Right kidney (tissue), 1 donor: ENCODE data around the gene LEMD1.
A peak's percentile ranks its signal among the peaks of the same experiment; 100 is the strongest.
"Not testable (repeated sequence)": the region's sequence is repeated elsewhere in the genome, so short reads cannot be mapped to it uniquely, and the experiment has no call there.

ENCODE experiments used
- DNase-seq: peaks from one replicate; pipeline ENCODE4 v3.0.0-alpha.2; 2016

The LEMD1 gene

DNA sequence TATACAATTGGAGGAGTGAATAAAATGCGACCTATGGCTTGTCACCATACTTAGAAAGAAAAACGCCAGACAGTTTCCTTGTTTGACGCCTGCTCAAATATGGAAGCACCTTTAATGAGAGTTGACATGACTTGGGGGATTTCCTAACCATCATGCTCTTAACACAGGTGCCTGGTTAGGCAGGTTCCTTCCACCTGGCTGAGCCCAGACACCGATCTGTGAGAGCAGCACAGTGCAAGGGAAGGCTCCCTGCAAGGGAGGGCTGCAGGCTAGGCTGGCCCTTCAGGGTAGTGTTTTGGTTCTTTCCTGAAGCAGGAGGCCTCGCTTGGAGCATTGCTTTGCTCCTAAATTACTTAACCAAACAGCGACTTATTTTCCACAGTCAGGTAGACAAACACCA is 40.6 kb downstream of the LEMD1 start:
- DNase-seq: no peak

DNA sequence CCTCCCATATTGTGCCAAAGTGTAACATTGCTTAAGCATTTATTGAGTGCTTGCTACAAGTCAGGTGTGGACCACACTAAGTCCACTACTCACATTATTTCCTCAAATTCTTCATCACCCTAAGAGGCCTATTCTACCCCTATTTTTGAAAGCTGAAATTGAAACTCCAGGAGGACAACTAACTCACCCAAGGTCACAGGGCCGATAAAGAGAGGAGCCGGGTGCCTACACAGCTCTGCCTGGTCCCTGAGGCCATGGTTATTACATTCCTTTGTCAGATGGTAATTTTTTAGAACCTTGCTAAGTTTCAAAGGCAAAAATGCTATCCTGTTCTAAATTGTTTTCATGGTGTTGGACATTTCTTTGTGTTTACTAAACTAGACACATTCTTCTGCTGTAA is 41.0 kb downstream of the LEMD1 start:
- no peak for DNase-seq

DNA sequence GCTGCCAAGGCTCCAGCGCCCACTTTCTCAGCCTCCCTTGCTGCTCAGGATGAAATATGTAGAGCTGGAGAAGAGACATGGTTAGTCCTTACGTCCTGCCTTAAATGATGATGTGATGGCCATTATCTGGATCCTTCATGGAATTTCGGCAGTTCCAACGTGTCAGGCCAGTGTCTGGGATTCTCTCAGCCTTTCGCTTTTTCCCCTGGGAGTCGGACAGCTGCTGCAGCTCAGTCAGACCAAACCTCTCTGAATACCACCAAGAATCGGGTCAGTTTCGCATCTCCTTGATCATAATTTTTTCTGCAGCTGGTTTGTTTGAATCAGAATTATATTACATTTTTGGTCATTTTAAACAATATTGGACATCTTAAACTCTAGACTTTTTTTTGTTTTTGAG is 42.8 kb downstream of the LEMD1 start:
- DNase-seq: no peak

DNA sequence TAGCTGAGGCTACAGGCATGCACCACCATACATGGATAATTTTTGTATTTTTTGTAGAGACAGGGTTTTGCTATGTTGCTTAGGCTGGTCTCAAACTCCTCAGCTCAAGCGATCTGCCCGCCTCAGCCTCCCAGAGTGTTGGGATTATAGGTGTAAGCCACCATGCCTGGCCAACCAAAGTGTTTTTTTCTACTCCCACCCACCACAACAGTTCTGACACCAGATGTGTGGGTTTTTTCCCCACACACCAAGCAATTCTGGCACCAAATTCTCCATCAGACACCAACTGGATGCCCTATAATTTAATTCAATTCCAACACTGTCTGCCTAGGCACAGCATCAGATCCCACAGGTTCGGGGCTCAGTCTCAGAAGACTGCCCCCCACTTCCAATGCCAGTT is 44.5 kb downstream of the LEMD1 start:
- no peak for DNase-seq

DNA sequence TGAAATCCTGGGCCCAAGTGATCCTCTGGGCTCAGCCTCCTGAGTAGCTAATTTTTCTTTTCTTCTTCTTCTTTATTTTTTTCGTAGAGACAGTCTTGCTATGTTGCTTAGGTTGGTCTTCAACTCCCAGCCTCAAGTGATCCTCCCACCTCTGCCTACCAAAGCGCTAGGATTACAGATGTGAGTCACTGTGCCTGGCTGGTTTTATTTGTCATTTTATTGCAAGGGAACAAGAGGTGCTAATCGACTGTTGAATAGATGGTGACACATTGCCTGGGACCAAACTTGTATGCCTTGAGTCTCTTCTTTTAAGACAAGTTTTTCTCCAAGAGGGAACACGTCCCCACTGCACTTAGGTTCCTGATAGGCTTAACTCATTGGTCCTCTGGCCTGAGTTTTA is 45.1 kb downstream of the LEMD1 start:
- no peak for DNase-seq

DNA sequence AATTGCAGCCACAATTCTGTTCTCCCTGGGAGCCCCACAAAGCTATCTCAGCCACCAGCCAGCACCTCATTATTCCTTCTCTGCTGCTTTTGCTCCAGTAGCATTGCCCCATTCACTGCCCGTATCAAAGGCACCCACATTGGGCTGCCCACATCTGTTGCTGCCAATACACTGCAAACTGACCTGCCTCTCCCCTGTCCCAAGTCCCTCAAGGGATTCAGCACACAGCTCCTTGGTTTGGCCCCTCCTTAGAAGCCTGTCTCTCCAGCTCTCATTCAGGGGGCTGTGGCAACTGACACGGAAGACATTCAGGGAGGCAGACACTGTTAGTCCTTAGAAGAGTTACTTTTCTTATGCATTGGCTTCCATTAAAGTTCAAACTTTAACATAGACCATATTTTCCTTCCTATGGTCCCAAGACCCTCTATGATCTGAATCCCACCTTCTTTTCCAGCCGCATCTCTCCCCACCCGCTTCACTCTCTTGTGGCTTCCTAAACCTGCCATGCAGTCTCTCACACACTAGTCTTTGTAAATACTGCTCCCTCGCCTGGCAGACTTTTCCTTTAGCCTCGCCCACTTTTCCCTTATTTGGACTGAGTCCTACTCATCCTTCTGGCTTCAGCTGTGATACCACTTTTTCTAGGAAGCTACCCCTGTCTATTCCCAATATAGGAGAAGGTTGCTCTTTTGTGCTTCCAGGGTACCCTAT is 45.9 kb downstream of the LEMD1 start:
- no peak for DNase-seq

DNA sequence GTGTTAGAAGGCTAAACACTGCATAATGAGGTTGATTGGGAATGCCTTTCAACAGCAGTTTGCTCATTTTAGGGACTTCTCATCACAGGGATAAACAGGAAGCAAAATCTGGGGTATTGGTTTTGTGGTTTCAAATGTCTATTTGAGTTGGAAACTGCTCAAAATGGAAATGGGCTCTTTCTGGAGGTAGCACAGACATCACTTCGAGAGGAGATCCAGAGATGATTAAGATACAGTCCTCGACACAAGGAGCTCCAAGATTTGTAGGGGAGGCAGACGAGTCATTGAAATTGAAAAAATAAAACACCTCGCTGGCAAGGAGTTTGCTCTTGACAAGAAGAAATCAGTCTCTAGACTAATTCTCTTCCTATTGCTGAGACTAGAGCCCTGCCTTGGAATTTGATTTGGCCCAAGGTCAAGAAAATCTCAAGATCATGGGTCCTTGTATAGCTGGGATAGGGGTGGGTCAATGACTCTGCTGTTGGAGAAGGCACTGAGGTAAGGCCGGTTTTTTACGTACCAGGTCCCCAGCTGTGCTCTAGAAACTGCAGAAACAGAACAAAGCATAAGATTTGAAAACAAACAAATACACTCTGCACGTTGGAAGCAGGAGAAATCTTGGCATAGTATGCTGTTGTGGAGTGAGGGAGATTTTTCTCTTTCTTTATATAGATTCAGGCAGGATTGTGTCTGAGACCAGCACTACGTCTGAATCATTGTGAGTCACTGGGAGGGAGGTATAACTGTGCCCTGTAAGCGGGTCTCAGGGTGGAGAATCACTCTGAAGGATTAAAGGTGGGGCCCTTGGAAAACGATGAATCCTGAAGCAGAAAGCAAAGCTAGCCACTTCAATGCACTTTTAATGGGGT is 47.4 kb downstream of the LEMD1 start:
- DNase-seq: no peak

DNA sequence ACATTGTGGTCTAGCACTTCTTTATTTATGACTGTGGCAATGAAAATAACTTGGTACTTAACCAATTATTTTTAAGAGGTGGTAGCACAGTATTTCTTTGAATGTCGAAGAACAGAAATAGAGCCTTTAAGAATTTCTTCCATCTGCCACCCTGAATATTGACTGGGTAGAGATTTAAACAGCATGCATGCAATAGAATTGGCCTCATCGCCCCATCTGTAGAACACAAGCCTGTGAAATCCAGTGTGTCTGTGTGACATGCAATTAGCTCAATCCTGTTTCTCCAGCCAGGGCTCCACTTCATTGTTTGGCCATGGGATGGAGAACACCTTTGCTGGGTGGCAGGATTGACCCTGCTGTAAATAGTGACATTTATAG is 48.1 kb downstream of the LEMD1 start:
- DNase-seq: no peak

DNA sequence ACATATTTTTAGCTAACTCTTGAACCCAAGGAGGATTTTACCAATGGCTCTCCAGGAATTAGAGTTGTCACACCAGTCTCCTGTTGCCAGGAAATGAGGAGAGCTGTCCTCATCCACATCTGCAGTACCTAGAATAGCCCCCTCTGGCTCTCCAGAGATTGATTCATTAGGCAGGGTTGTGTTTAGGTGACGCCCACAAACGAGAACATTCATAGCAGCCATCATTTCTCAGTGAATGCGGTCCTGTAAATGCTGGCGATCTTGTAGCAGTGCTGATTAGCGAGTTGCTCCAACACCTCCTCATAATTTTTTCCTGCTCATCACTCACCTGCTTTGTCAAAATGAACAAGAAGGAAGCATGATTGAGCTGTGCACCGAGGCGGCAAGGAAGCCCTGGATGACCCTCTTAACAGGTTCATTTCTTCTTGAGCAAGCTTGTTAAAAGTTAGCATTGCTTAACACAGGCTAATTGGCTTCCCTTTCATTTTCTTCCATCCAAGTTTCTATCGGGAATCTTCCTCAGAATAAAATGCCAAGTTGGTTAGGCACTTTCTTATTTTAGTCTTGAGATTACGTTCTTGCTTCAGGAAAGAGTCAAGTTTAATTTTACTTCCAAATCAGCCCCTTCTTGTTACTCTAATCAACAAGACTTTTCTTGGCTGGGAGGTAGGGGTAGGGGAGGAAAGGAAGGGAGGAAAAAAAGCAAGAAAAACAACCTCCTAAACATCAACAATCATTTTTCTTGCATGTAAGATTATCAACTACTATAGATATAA is 48.6 kb downstream of the LEMD1 start:
- DNase-seq: no peak

DNA sequence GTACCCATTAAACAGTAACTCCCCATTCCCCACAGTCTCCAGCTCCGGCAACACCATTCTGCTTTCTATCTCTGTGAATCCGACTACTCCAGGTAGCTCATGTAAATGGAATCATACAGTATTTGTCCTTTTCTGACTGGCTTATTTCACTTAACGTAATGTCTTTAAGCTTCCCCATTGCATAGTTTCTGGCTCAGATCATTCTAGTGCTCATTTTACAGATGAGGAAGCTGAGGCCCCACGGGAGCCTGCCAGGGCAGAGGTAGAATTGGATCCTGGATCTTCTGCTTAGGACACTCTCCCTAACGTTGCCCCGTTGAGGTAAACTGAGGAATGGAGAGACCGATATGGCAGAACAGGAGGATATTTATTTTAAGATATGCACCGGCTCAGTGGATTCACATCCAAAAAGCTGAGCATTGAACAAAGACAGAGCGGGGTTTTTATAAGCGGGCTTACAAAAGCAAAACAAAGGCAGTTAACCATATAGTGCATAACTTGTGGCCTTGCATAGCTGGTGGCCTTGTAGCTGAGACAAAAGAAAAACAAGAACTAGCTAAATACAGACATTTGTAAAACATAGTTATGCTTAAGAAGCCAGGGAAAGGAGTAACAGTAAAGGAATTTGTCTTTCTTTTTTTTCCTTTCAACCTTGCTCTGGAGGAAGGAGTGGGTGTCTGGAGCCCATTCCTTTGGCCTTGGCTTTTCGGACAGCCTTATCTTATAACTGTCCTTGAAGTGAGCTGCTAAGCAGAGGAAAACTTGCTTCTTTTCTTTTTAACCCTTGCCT is 49.8 kb downstream of the LEMD1 start:
- DNase-seq: no peak

DNA sequence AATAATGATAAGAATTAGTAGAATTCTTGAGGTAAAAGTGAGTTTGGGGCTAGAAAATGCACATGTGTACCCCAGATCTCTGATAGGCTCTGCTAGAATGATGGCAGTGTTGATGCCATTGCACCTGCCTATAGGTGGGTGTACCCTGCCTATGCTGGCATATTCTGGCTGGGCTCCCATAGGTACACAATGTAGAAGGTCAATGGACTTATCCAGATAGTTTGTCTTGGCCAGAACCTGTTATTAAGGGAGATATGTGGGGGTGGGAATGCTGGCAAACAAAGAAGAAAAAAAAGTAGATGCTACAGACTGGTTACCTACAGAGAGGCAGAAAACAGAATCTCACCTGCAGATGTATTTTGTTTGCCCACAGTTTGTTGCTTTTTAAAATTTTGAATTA is 51.1 kb downstream of the LEMD1 start:
- DNase-seq: no peak

DNA sequence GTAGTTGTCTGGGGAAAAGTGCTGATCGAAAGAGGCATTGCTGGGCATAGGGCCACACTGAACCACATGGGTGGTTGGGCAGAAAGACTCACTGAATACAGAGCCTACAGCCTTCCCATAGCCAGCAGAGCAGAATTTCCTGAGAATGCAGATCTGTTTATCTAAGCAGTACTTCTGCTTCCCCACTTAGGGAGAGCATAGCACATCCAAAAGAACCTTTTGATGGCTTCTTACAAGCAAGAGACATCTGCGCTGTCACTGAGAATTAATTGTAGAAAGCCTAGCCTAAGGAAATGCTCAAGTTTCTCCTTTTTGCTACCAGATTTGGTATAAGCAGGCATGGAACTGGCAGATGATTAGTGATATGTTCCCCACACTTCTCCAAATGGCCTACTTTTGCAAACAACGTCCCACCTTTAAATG is 52.1 kb downstream of the LEMD1 start:
- no peak for DNase-seq

DNA sequence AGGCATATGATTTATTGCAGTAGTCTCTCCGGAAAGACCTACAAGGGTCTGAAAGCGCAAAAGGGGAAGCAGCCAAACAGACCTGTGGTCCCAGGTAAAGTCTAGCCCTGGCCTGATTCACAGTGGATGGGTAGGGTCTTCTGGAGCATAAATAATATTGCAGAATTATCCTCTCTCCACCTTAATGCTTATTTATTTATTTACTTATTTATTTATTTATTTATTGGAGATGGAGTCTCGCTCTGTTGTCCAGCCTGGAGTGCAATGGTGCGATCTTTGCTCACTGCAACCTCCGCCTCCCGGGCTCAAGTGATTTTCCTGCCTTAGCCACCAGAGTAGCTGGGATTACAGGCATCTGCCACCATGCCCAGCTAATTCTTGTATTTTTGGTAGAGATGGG is 53.4 kb downstream of the LEMD1 start:
- DNase-seq: no peak

DNA sequence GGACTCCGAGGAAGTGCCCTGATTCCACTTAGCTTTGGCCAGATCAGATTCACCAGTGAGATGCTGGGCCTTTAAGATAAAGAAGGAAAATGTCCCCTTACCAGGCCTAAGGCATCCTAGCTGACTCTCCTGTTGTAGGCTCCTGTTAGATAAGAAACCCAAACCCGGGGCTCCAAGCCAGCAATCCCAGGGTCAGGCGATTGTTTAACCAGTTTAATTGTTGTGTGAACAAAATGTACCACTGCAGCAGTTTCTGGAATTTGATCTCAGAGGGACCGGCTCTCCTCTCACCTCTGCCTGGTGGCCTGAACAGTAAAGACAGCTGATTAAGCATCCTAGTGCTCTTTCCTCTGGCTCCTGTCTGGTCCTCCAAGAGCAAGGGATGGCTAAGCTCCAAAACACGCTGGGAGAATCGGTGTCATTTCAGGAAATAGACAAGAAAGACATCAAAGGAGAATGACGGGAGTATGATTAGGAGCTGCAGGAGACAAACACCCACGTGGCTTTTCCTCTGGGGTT is 55.9 kb downstream of the LEMD1 start:
- DNase-seq: no peak

DNA sequence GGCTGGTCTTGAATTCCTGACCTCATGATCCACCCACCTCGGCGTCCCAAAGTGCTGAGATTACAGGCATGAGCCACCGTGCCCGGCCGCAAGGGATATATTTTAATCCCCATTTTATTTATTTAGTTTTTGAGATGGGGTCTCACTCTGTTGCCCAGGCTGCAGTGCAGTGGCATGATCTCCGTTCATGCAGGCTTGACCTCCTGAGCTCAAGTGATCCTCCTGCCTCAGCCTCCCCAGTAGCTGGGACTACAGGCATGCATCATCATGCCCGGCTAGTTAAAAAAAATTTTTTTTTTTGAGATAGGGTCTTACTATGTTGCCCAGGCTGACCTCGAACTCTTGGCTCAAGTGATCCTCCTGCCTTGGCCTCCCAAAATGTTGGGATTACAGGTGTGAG is 56.8 kb downstream of the LEMD1 start:
- not testable (repeated sequence) for DNase-seq

DNA sequence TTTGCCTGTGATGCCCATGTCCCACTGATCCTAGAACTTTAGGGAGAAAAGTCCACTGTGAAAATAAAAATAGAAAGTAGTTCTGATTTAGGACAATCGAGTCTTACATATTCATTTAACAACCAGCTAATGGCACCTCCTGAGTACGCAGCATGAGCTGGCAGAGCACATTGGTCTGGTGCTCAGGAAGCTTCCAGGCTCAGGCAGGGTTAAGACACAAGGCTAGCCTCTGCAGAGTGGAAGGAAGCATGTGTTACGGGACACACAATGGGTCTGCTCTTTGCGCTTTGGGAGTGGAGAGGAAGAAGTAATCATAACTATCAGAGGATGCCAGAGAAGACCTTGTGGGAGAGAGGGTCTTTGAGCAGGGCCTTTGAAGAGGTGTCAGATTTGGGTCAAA is 61.0 kb downstream of the LEMD1 start:
- no peak for DNase-seq

DNA sequence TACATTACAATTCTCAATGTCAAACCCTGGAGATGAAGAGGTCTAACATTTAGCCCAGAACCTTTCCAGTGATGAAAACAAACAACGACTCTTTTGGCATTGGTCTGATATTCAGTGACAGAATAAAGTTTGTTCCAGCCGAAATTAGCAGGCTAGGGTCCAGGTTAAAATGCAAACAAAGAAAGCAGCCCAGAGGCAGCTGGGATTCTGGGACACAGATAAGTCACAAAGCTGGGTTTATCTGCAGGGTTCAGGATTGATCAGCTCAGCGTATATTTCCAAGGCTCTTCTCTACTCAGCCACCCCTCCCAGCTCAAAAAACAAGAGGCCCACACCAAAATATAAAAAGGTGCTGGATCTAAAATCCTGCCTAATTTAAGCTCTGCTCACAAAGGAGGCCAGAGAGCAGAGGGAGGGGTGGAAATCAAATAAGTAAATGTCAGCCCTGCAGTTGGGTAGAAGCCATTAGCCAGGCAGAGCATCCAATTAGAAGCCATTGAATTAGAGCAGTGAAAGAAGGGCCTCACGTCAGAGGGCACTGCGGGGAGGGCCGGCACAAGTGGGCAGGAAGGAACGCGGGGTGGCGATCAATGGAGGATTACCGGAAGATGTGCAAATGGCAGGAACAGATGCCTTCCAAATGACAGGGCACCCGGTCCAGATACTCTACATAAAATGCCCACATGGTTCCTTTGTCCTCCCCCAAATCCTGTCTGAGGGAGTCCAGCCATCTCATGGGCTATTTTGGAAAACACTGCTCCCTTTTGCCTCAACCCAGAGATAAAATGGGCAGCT is 61.9 kb downstream of the LEMD1 start:
- DNase-seq: no peak

DNA sequence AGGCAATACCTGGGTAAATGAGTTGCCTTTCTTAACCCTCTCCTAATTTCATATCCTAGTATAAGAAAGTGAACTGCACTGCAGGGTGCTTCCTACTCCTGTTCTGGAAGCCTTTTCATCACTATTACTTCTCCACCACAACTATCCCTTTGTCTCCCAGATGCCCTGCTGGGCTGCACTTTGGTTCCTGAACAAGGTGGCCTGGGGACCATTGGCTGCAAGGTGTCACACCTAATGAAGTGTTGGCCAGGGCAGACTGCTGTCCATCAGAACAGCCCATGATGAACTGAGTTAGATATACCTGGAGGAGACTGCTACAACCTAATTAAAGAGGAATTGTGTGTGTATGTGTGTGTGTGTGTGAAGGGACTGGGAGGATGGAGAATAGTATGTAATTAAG is 63.3 kb downstream of the LEMD1 start:
- DNase-seq: no peak

DNA sequence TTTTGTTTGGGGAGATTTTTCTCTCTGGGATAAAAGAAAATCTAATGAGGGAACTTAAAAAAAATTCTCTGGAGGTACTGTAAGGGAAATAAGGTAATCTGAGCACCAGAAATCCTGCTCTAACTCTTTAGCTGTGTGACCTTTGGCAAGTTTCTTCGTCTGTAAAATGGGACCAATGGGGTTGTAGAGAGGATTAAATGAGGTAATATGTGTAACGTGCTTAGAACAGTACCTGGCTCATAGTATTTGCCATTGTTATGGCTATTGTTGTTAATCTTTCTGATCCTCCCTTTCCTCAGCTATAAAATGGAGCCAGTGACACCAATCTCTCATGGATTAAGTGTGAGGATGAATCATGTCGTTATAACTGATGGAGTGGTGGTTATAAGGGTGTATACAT is 64.3 kb downstream of the LEMD1 start:
- no peak for DNase-seq

DNA sequence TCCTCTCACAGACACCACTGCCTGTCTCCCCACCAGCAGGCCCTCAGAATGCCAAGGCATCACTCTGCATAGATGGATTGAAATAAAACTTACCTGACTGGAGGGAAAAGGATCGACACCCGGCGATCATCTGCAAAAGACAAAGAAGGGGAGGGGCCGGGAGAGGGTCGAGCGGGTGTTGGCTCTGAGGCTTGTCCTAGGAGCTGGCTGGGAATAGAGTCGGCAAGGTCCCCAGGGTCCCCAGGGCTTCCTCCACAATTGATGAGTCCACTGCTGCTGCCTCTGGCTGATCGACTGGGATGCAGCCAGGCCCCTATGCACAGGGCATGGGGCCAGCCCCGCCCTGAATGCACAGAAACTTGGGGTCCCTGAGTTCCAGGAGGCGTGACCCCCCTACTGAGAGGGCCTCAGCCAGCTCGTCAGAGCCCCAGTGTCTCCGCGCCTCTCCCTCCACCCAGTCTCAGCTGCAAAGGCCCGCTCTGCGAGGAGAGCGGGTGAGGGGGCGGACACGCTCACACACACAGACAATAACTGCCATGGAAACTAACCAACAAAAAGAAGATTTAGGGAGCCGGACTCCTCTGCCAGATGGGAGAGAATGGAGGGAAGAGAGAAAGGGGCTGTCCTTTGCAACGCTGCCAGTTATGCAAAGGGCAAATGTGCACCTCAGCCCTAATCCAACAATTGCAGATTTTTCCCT is 65.3 kb downstream of the LEMD1 start, which contains the start of gene KLHDC8A:
Gene KLHDC8A (minus strand): TSS at position 483 of the 700 bp plus-strand sequence. CDS start 13,318 bp downstream, outside the sequence.
- peak; percentile 65 for DNase-seq

DNA sequence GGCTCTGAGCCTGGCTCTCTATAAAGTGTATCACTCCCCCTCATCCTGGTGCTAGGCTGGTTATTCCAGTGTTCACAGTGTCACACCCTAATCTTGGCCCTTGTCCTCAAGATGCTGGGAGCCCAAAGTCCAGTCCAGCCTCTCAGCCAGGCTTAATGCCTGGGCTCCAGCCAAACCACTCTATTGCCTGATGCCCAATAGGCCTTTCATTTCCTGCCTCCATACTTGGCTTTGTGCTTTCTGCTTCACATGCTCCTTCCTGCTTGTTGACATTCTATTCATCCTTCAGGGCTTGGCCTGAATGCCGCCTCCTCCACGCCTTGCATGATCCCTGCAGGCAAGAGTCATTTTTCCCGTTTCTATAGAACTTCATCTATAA is 66.8 kb downstream of the LEMD1 start:
- DNase-seq: no peak
